ENCODE measurements around the gene CPSF3. TPM values are rescaled to one million over a fixed set of nuclear protein-coding genes. Genes with fewer than 3 reads are reported as not detected.

The CPSF3 gene
- total RNA-seq, 1 donor from 2014 or later = 86.4 TPM

- Mint-ChIP-seq H3K4me1 (peaks cover 21% of the 10 kb centered on the region), H3K27ac (ENCODE audit: unreplicated experiment) (no peak overlapping the region), H3K36me3 (ENCODE audit: low read depth) (peaks cover 18% of the 10 kb centered on the region), H3K9me3 (no peaks in the 10 kb centered on the region), H3K4me3 (peak overlapping the region; percentile 60), H3K27me3 (ENCODE audit: low read depth) (no peaks in the 10 kb centered on the region)
- DNase-seq (ENCODE audit: low read depth, low spot score) = no peak
- peak; percentile 49 for TF ChIP-seq CTCF (conservative IDR thresholded peaks at IDR 0.05)
Measured at GRCh38 chr2:9473308-9473984, 50.0 kb downstream of the CPSF3 start.

- H3K9me3 Mint-ChIP-seq = no peaks in the 10 kb centered on the region
- H3K27ac Mint-ChIP-seq (ENCODE audit: unreplicated experiment) = no peak overlapping the region
- TF ChIP-seq CTCF (conservative IDR thresholded peaks at IDR 0.05) = no peak
- no peak for DNase-seq (ENCODE audit: low read depth, low spot score)
- peaks cover 18% of the 10 kb centered on the region for H3K36me3 Mint-ChIP-seq (ENCODE audit: low read depth)
- peak overlapping the region; percentile 60 for H3K4me3 Mint-ChIP-seq
- H3K4me1 Mint-ChIP-seq = peaks cover 22% of the 10 kb centered on the region
- H3K27me3 Mint-ChIP-seq (ENCODE audit: low read depth) = no peaks in the 10 kb centered on the region
Measured at GRCh38 chr2:9473985-9474360, 50.5 kb downstream of the CPSF3 start.

GRCh38 chr2:9474361-9475057 lies 51.1 kb downstream of the CPSF3 start, which contains the start of gene IAH1:
TSS of gene IAH1 (plus strand) at chr2:9474551. CDS start at chr2:9474567, 16 bp downstream.
- TF ChIP-seq CTCF (conservative IDR thresholded peaks at IDR 0.05) = no peak
- H3K27me3 Mint-ChIP-seq (ENCODE audit: low read depth) = no peaks in the 10 kb centered on the region
- peaks cover 18% of the 10 kb centered on the region for H3K36me3 Mint-ChIP-seq (ENCODE audit: low read depth)
- peak; percentile 37 for DNase-seq (ENCODE audit: low read depth, low spot score)
- H3K4me1 Mint-ChIP-seq = peaks cover 22% of the 10 kb centered on the region
- H3K9me3 Mint-ChIP-seq = no peaks in the 10 kb centered on the region
- H3K4me3 Mint-ChIP-seq = peak within 1 kb of the TSS; percentile 88
- H3K27ac Mint-ChIP-seq (ENCODE audit: unreplicated experiment) = no peak within 1 kb of the TSS

- no peak for TF ChIP-seq CTCF (conservative IDR thresholded peaks at IDR 0.05)
- no peak overlapping the region for H3K4me3 Mint-ChIP-seq
- H3K36me3 Mint-ChIP-seq (ENCODE audit: low read depth) = peaks cover 9% of the 10 kb centered on the region
- DNase-seq (ENCODE audit: low read depth, low spot score) = no peak
- H3K27ac Mint-ChIP-seq (ENCODE audit: unreplicated experiment) = no peak overlapping the region
- peaks cover 22% of the 10 kb centered on the region for H3K4me1 Mint-ChIP-seq
- H3K27me3 Mint-ChIP-seq (ENCODE audit: low read depth) = no peaks in the 10 kb centered on the region
- no peaks in the 10 kb centered on the region for H3K9me3 Mint-ChIP-seq
Measured at GRCh38 chr2:9477914-9478313, 54.5 kb downstream of the CPSF3 start.

- no peak for TF ChIP-seq CTCF (conservative IDR thresholded peaks at IDR 0.05)
- Mint-ChIP-seq H3K4me1 (peaks cover 22% of the 10 kb centered on the region), H3K27me3 (ENCODE audit: low read depth) (no peaks in the 10 kb centered on the region), H3K4me3 (no peak overlapping the region), H3K36me3 (ENCODE audit: low read depth) (peaks cover 3% of the 10 kb centered on the region), H3K27ac (ENCODE audit: unreplicated experiment) (no peak overlapping the region), H3K9me3 (no peaks in the 10 kb centered on the region)
- no peak for DNase-seq (ENCODE audit: low read depth, low spot score)
Measured at GRCh38 chr2:9478526-9478925, 55.1 kb downstream of the CPSF3 start.
